Epithelial cell of esophagus (primary cell): ENCODE measurements around the gene NMRAL1.

Source experiments
- DNase-seq: peaks from one replicate; pipeline ENCODE4 v3.0.0; 2010; ENCODE audit warnings: low read depth
- H3K4me3 ChIP-seq: 2 replicates; pipeline ENCODE4 v1.5.1; 2011; ENCODE audit warnings: mild to moderate bottlenecking, low read length, control low read depth
- CTCF ChIP-seq: IDR thresholded peaks from 2 replicates; pipeline ENCODE4 v1.5.1; 2011; ENCODE audit warnings: low read depth, mild to moderate bottlenecking, low read length, control low read depth, inconsistent platforms; ENCODE audit not compliant: insufficient read depth; ENCODE audit errors: missing control alignments

The NMRAL1 gene

GRCh38 chr16:4486126-4486893 is 11.9 kb upstream of the NMRAL1 start:
- no peak overlapping the region for H3K4me3 ChIP-seq
- TF ChIP-seq CTCF = no peak
- no peak for DNase-seq

GRCh38 chr16:4481963-4482362 is 7.5 kb upstream of the NMRAL1 start:
- TF ChIP-seq CTCF = no peak
- no peak overlapping the region for H3K4me3 ChIP-seq
- no peak for DNase-seq

GRCh38 chr16:4481526-4481925 is 7.1 kb upstream of the NMRAL1 start:
- H3K4me3 ChIP-seq = no peak overlapping the region
- no peak for TF ChIP-seq CTCF
- no peak for DNase-seq

GRCh38 chr16:4477966-4478365 is 3.5 kb upstream of the NMRAL1 start:
- TF ChIP-seq CTCF = peak; percentile 38
- DNase-seq = peak; percentile 97
- no peak overlapping the region for H3K4me3 ChIP-seq

- H3K4me3 ChIP-seq = peak within 1 kb of the TSS; percentile 49
- peak; percentile 96 for DNase-seq
- peak; percentile 5 for TF ChIP-seq CTCF
Measured at GRCh38 chr16:4475880-4476788, 1.7 kb upstream of the NMRAL1 start, which contains the start of gene HMOX2. TSS of gene HMOX2 (plus strand) at chr16:4476398. CDS start at chr16:4505525, 29,127 bp downstream.

- DNase-seq = no peak
- TF ChIP-seq CTCF = no peak
- H3K4me3 ChIP-seq = no peak overlapping the region
Measured at GRCh38 chr16:4472880-4473279, 1.5 kb downstream of the NMRAL1 start.
